Measurements from ENCODE around the gene CRLF1. TPM values are rescaled to one million over a fixed set of nuclear protein-coding genes. Genes with fewer than 3 reads are reported as not detected.

Gene CRLF1, protein sequence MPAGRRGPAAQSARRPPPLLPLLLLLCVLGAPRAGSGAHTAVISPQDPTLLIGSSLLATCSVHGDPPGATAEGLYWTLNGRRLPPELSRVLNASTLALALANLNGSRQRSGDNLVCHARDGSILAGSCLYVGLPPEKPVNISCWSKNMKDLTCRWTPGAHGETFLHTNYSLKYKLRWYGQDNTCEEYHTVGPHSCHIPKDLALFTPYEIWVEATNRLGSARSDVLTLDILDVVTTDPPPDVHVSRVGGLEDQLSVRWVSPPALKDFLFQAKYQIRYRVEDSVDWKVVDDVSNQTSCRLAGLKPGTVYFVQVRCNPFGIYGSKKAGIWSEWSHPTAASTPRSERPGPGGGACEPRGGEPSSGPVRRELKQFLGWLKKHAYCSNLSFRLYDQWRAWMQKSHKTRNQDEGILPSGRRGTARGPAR
- 14.8 TPM for polyA plus RNA-seq (ENCODE audit: insufficient read length)

DNA sequence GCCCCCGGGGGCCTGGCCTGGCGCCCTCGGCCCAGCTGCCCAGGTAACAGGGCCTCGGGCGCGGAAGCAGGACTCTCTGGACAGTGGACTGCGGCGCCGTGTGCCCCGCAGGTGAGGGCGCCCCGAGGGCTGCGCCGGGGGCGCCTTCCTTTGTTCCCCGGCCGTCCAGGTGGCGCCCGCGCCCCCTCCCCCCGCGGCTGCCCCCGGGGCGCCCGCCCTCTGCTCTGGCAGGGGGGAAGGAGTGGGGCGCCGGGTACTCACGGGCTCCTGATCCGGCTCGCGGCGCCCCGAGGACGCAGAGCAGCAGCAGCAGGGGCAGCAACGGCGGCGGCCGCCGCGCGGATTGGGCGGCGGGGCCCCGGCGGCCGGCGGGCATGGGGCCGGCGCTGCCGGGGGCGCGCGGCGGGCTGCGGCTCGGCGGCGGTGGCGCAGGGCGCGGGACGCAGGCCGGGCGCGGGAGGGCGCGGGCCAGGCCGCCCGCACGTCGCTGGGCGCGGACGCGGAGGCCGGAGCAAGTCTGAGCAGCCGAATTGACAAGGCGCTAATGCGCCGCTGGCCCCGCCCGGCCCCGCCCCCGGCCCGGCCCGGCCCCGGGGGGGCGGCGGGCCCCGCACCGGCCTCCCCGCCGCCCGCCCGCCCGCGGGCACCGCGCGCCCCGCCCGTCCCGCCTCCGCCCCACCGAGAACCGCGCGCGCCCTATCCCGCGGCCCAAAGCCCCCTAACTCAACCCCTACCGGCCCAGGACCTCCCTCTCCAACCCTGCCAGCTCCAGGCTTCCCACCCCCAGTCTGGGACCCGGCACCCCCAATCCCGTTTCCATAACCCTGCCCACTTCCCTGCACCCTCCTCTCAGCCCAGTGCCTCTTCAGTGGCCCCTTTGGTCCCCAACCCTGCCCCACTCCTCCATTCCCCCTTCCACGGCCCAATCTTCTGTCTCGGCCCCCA lies at the start of gene CRLF1:
TSS of gene CRLF1 (minus strand) at position 519 of the 945 bp plus-strand sequence. CDS start at position 376, 143 bp downstream.
- DNase-seq (ENCODE audit: low read depth): no peak

DNA sequence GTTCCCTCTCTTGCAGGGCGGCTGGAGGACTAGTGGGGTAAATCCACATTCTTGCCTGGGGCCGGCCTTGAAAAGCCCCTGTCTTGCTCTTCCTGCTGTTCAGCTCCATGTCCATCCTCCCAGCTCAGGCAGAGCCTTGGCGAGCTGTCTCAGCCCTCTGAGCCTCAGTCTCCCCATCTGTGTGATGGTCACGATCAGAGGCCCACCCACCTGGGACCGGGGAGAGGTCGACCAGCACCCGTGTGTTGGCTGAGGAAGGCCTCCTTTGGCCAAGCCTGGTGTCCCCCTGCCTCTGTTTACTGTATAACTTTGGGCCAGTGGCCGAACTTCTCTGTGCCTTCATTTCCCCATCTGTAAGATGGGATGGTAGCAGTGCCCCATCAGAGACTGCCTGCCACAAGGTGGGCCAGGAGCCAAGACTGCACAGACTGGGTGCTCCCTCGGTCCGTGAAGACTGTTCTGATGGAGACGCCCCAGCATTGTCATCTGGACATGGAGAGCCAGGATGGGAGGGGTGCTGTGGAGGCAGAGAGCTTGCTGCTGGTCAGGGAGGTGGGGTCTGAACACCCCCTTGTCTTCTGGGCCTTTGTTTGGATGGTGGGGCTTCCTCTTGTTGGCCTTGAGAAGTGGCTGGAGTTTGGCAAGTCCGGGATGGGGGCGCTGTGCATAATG lies 48.7 kb upstream of the CRLF1 start:
- DNase-seq (ENCODE audit: low read depth): no peak

DNA sequence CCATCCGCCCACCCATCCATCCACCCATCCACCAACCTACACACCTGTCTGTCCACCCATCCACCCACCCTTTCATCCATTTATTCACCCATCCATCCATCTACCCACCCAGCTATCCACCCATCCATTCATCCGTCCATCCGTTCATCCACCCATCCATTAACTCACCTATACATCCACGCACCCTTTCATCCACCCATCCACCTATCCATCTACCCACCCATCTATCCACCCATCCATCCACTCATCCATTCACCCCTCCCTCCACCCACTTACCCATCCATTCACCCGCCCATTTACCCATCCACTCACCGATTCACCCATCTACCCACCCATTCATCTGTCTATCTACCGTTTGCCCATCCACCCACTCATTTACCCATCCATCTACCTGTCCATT lies 47.9 kb upstream of the CRLF1 start:
- no peak for DNase-seq (ENCODE audit: low read depth)

DNA sequence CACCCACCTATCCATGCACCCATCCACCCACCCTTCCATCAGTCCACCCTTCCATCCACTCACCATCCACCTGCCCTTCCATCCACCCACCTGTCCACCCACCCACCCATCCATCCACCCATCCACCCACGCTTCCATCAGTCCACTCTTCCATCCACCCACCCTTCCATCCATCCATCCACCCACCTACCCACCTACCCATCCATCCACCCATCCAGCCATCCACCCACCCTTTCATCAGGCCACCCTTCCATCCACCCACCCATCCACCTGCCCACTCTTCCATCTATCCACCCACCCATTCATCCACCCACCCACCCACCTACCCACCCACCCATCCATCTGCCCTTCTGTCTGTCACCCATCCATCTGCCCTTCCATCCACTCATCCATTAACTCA lies 47.3 kb upstream of the CRLF1 start:
- no peak for DNase-seq (ENCODE audit: low read depth)

DNA sequence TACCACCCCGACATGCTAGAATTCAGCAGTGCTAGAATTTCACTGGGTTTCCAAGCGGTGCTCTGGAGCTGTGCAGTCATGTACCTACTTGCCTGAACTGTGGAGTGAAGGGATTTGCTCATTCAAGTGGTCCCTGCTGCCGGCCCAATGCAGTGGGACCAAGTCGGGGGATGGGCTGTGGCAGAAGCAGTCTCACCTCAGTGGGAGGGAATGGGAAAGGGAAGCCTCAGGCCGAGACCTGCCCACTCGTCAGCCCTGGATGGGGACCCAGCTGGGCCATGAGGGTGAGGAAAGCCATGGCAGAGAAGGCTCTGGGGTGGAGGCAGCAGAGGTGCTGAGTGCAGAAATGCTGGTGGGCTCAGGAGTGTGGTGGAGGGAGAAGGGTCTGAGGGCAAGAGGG lies 45.1 kb upstream of the CRLF1 start:
- DNase-seq (ENCODE audit: low read depth): no peak

DNA sequence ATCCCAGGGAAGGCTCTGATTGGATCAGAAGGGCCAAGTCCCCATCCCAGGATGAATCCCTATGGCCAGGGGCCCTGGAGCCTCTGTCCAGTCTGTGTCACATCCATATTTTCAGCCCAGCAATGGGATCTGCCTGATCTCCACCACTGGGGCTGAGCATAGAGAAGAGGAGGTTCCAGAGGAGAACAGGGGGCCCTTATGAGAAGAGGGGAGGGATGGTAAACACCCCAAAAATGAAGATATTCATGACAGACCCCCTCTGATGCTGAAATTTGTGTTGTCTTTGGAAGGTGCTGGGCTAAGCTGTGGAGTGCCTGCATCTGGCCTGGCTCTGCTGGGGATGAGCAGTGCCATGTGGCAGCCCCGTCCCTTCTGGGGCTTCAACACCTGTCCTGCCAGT lies 44.7 kb upstream of the CRLF1 start:
- DNase-seq (ENCODE audit: low read depth): no peak

DNA sequence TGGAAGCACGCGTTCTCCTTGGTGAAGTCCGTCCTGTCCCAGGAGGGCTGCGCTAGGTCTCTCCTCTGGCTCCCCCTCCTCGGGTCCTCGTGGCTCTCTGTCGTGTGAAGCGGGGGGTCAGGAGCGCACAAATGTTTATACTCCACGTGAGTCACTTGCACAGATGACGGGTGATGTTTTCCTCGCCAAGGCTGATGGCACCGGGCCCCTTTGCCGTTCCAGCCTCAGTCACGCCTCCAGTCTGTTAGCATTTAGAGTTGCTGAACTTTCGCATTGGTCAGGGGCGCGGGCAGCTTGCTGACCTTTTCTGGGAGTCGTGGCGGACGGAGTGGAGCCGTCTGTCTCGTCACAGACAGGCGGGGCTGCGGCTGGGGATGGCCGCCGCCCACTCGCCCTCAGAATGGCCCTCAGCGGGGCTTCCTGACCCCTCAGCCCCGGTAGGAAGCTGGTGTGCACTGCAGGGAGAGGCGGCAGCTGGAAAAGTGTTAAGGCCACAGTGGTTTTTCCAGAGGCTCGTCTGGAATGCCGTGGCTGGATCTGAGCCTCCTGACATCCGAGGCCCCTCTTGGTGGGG lies 44.0 kb upstream of the CRLF1 start:
- no peak for DNase-seq (ENCODE audit: low read depth)

DNA sequence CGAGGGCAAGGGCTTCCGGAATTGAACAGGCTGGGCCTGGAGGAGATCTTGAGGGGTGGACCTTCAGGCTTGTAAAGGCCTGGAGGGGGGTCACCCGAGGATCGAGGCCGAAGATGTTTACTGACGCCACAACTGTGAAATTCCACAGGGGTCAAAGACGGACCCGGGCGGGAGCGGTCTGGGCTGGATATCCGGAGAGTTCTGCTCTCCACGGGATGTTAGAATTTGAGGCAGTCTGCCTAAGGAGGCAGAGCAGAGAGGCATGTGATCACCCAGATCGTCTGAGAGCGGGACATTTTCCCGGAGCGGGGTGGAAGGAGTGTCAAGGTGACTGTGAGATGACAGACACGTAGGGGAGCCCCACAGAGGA lies 43.4 kb upstream of the CRLF1 start:
- peak; percentile 32 for DNase-seq (ENCODE audit: low read depth)

DNA sequence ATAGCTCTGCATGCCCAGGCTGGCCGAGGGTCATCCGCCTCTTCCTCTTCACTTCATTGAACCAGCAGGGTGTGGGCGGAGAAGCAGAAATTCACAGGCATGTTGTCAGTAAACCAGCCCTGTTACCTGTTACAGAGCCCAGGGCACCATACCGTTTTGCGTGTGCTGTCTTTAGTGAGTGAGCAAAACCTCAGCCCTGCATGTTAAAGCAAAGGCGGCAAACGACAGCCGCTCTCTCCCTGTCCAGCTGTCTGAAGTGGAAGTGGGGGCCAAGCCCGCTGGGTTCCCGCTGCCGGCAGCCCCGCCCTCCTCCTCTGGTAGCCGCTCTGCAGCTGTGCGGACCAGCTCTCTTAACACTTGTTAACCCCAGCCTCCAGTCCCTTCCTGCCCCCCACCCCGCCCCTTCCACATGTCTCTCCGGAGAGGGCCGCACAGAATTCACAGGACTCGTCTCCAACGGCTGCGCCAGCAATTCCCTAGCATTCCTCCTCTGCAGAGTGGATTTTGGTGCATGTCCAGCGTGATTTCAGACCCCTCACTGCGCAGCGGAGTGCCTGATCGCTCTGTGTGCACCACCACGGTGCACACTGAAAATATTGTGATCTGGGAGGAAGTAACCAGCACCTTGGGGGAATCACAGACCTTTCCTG lies 42.9 kb upstream of the CRLF1 start:
- peak; percentile 59 for DNase-seq (ENCODE audit: low read depth)

DNA sequence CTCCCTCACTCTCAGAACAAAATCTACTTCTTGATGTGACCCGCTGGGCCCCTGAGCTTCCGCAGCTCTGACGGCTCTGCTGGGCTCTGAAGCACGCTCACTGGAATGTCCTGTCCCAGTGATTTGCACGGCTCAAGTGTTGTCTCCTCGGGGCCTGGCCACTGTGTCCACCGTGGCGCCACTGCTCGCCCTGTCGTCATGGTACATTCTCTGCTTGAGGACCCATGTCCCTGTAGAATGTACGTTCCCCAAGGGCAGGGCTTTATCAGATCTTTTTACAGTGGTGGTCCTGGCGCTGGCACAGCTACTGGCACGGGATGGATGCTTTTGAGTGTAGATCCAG lies 42.3 kb upstream of the CRLF1 start:
- DNase-seq (ENCODE audit: low read depth): no peak

DNA sequence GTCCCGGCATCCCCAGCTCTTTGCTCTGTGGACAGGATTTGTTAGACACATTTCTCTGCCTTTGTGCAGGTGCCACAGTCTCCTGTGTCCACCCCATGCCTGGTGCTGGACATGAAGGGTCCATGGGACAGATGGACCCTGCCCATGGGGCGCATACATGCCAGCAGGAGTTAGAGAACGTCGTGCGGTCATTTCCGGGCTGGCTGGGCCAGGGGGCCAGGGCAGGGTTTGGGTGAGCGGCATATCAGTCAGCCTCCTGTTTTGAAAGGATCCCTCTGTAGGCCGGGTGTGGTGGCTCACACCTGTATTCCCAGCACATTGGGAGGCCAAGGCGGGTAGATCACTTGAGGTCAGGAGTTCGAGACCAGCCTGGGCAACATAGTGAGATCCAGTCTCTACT lies 41.2 kb upstream of the CRLF1 start:
- DNase-seq (ENCODE audit: low read depth): no peak

DNA sequence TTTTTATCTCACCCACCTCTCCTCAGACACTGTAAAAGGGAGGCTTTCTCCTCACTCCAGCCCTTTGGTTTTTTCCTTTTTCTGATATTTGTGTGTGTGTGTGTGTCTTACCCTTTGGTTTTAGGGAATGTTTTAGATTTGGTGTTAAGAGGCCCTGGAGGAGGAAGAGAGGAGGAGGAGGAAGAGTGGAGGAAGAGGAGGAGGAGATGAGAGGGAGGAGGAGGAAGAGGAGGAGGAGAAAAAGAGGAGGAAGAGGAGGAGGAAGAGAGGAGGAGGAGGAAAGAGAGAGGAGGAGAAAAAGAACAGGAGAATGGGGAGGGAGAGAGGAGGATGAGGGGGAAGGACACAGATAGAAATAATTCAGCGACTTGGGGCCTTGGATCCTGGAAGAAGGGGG lies 40.8 kb upstream of the CRLF1 start:
- DNase-seq (ENCODE audit: low read depth): no peak

DNA sequence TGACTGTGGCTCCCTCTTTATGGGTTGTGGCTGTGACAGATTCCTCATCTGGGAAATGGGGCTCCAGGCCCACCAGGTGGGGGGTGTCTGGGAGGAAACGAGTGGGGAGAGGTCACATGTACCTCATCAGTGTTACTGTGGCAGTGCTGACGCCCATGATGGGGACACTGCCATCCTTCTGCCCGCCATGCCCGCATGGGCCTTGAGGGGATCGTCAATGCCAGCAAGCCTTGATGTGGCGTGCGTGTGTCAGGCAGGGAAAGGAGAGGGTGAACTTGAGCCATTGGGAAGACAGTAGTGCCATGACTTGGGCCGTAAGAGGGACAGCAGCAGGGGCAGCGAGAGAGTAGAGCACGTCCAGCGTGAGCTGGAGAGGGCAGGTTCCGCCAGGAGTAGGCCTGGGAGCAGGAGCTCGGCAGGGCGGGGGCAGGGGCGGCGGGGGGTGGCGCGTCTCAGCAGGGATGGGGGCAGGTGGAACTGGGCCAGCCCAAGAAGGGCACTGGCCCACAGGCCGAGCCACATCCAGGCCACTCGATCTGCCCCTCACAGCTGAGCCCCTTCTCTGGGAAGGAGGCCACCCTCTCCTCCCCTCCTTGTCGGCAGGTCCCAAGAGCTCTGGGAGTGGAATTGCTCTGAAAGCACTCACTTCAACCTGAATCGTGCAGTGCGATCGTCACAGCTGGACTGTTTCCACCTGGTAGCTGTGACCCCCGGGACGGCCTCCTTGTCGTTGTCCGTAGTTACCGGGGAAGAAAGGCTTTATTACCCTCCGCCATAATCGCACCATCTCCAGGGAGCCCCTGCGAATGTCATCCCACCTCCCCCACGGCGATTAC lies 40.2 kb upstream of the CRLF1 start:
- DNase-seq (ENCODE audit: low read depth): no peak

DNA sequence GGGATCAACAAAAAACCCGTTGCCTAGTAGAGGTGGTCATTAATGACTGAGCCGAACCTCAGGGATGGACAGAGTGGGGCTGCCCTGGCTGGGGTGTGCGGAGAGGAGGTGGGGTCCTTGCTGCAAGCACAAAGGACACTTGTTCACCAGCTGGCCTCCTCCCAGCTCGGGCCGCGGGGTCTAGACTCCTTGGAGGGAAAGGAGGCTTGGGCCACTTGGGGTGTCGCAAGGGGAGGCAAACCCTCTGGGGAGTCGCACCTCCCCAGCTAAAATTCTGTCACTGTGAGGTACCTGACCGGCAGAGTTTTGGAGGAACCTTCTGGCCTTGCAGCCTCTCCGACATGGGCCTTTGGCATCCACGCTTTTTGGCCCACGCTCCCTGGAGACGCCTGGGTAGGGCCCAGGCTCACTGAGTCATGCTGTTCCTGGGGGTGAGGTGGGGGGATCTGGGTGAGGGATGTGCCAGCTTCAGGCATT lies 38.5 kb upstream of the CRLF1 start:
- DNase-seq (ENCODE audit: low read depth): no peak

DNA sequence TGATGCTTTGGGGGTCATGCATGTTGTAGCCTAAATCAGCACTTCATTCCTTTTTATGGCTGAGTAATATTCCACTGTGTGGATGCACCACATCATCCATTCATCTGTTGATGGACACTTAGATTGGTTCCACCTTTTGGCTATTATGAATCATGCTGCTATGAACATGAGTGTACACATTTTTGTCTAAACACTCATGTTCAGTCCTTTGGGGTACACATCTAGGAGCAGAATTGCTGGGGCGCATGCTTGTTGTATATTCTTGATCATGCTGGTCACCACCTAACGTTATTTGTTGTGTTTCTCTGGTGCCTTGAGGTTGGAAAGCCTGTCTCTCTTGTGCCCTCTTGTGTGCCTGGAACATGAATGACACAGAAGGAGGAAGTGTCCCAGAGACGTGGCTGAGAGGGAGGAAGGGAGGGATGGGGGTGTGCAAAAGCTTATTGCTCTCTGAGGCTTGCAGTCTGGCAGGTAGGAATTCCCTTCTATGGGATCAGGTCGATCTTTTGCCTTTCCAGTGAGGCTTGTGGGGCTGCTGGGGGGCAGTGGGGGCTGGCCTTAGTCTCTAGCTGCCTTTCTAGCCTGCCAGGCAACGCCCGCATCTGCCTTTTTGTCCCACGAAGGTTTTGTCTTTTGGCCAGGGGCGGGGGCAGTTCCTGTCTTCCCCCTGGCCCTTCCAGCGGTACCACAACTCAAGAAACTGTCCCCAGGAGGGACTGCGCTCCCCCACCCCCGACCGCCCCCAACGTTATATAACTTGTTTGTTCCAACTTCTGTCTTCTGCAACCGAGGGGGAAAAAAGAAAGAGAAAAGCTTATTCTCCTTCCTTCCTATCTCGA lies 37.8 kb upstream of the CRLF1 start:
- DNase-seq (ENCODE audit: low read depth): no peak

DNA sequence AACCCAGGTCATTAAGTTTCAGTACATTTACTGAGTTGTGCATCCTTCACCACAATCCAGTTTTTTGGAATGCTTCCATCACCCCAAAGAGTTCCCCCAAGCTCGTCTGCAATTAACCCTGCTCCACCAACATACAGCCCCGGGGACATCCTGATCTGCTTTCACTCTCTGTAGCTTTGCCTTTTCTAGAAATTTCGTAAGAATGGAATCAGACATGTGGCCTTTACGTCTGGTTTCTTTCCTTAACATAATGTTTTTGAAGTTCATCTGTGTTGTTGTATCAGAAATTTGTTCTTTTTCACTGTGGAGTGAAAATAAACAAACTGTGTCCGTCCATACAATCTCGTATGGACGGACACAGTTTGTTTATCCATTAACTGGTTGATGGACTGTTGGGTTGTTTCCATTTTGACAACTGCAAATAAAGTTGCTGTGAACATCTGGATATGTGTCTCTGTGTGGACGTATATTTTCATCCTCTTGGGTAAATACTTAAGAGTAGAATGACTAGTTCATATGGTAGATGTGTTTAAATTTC lies 33.2 kb upstream of the CRLF1 start:
- DNase-seq (ENCODE audit: low read depth): no peak

DNA sequence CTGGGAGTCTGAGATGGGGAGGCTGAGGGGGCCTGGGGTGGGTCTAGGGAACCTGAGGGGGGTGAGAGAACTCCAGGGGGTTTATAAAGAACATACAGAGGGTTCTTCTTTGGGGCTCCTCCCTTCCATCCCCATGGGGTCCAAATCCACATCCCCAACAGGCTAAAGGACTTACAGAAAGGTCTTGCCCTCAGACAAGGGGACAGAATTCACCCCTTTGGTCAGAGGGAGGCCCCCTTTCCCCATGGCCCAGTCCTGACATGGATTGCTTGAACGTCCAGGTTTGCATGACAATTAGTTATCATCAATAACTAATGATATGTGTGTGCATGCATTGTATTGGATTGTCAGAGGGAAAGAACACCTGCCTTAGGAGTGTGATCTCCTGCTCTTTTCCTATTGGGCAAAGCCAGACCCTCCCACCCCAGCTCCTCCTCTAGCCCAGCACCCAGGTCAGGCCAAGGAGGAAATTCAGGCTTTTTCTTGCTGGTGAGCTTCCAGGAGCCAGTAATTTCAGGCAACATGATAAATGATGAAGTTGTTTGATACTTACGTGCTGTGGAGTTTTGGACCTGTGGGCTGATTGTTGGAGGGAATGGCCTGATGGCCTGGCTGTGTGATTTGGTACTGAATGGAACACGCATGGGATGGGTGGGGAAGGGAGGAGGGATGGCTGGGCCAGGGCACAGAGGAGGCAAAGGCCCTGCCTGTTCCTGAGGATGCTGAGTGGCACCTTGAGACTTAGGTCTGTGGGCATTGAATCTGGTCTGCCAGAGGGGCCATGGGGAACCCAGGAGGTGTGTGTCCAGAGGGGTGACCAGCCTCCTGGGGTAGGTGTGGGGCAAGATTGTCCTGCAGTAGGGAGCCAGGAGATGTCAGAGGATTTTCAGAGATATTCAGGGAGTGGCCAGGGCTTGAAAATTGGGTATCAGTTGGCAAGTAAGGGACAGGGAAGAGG lies 31.4 kb upstream of the CRLF1 start:
- DNase-seq (ENCODE audit: low read depth): no peak

All from forelimb muscle (tissue), 1 donor.